Right lobe of liver (tissue), 4 donors: ENCODE measurements around the gene HACE1.

Source experiments
- POLR2A ChIP-seq: fragments of 450-650 bp; IDR thresholded peaks from one replicate; pipeline ENCODE4 v1.6.1; 2017; ENCODE audit warnings: antibody characterized with exemption, mild to moderate bottlenecking
- TF ChIP-seq, protein P1 (sequence below), 4 donors: fragments of 200-600 bp in 3 of 4; fragments of 450-650 bp in 1 of 4; IDR thresholded peaks; one replicate each; pipeline versions ENCODE4 v1.5.1 to v1.8.0; 2016 to 2022; ENCODE audit warnings: antibody characterized with exemption in 4 of 4, mild to moderate bottlenecking in 2 of 4
- donor health status: DM: no; HTN: no; CAD: no.
- donor health status: DM: no; HTN: no; CAD: no.
- donor health status: DM: no; HTN: yes; CAD: no.

- TF ChIP-seq, protein P1, sequence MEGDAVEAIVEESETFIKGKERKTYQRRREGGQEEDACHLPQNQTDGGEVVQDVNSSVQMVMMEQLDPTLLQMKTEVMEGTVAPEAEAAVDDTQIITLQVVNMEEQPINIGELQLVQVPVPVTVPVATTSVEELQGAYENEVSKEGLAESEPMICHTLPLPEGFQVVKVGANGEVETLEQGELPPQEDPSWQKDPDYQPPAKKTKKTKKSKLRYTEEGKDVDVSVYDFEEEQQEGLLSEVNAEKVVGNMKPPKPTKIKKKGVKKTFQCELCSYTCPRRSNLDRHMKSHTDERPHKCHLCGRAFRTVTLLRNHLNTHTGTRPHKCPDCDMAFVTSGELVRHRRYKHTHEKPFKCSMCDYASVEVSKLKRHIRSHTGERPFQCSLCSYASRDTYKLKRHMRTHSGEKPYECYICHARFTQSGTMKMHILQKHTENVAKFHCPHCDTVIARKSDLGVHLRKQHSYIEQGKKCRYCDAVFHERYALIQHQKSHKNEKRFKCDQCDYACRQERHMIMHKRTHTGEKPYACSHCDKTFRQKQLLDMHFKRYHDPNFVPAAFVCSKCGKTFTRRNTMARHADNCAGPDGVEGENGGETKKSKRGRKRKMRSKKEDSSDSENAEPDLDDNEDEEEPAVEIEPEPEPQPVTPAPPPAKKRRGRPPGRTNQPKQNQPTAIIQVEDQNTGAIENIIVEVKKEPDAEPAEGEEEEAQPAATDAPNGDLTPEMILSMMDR (IDR thresholded peaks at IDR 0.05), result no peak
- no peak for TF ChIP-seq POLR2A
Observed at GRCh38 chr6:104730450-104730849, 129.3 kb downstream of the HACE1 start.
